IMR-90 (cell line): ENCODE results near the gene TIGAR. TPM values are rescaled to one million over a fixed set of nuclear protein-coding genes. Genes with fewer than 3 reads are reported as not detected.
A peak's percentile ranks its signal among the peaks of the same experiment; 100 is the strongest.

ENCODE experiments used
- ATAC-seq: fragments of 200-7000 bp; cut with Tn5 transposase; 2 replicates; pipeline ENCODE4 v1.9.1; 2020; ENCODE audit warnings: low read depth, mild to moderate bottlenecking, moderate library complexity
- BruUV-seq: library from RNA; stranded (reverse); fragments of 400-500 nt; replicated peaks from 2 replicates; lab custom pipeline; 2021; lab: Mats Ljungman, UMichigan
- CTCF ChIA-PET: fragments of 300-600 bp; formaldehyde crosslinking; extraction: SDS; loops from one replicate; lab custom pipeline; 2021; ENCODE audit warnings: antibody characterized with exemption; lab: Yijun Ruan, JAX
- POLR2A ChIA-PET: fragments of 300-600 bp; sonication (Branson Sonifier 250); formaldehyde crosslinking; loops from one replicate; lab custom pipeline; 2022; ENCODE audit warnings: antibody characterized with exemption; ENCODE audit not compliant: unreplicated experiment; lab: Charles Lee
- DNase-seq: peaks from one replicate; pipeline ENCODE4 v3.0.0; 2013
- H2AFZ ChIP-seq: replicated peaks from 2 replicates; pipeline ENCODE3; 2013; ENCODE audit warnings: low read length, mild to moderate bottlenecking; ENCODE audit not compliant: poor library complexity
- H2AK5ac ChIP-seq: 2 replicates; pipeline ENCODE4 v1.6.1; 2013; ENCODE audit warnings: low read depth, low read length, inconsistent platforms
- H2AK9ac ChIP-seq: replicated peaks from 2 replicates; pipeline ENCODE3; 2013; ENCODE audit warnings: mild to moderate bottlenecking, low read depth, low read length, moderate library complexity; ENCODE audit not compliant: poor library complexity
- H2BK120ac ChIP-seq: 2 replicates; pipeline ENCODE4 v1.6.1; 2013; ENCODE audit warnings: low read depth, low read length, inconsistent platforms
- H2BK15ac ChIP-seq: 3 replicates; pipeline ENCODE4 v1.6.1; 2013; ENCODE audit warnings: low read depth, low read length, inconsistent platforms
- H2BK20ac ChIP-seq: 2 replicates; pipeline ENCODE4 v1.6.1; 2013; ENCODE audit warnings: low read depth, mild to moderate bottlenecking, inconsistent platforms, low read length, moderate library complexity
- H2BK5ac ChIP-seq: 2 replicates; pipeline ENCODE4 v1.6.1; 2013; ENCODE audit warnings: mild to moderate bottlenecking, low read depth, low read length, inconsistent platforms; ENCODE audit not compliant: poor library complexity, severe bottlenecking
- H3K14ac ChIP-seq: replicated peaks from 2 replicates; pipeline ENCODE4 v1.6.1; 2013; ENCODE audit warnings: low read depth, low read length, inconsistent platforms
- H3K18ac ChIP-seq: 2 replicates; pipeline ENCODE4 v1.6.1; 2013; ENCODE audit warnings: low read depth, low read length, control low read depth
- H3K23ac ChIP-seq: 2 replicates; pipeline ENCODE4 v1.6.1; 2013; ENCODE audit warnings: low read depth, low read length, inconsistent platforms
- H3K27ac ChIP-seq: 2 replicates; pipeline ENCODE4 v1.5.1; 2013; ENCODE audit warnings: mild to moderate bottlenecking, control low read depth, low read length; ENCODE audit not compliant: insufficient read depth
- H3K27me3 ChIP-seq: 2 replicates; pipeline ENCODE4 v1.6.1; 2013; ENCODE audit warnings: low read length; ENCODE audit not compliant: control insufficient read depth, insufficient read depth
- H3K36me3 ChIP-seq: 2 replicates; pipeline ENCODE4 v1.6.1; 2013; ENCODE audit warnings: low read length, mixed read lengths; ENCODE audit not compliant: control insufficient read depth, insufficient read depth
- H3K4ac ChIP-seq: 2 replicates; pipeline ENCODE4 v1.6.1; 2013; ENCODE audit warnings: low read depth, low read length, inconsistent platforms
- H3K4me1 ChIP-seq: 2 replicates; pipeline ENCODE4 v1.6.1; 2013; ENCODE audit warnings: low read length, mixed read lengths; ENCODE audit not compliant: control insufficient read depth, insufficient read depth
- H3K4me2 ChIP-seq: 2 replicates; pipeline ENCODE4 v1.6.1; 2013; ENCODE audit warnings: low read depth, mild to moderate bottlenecking, control low read depth, low read length, moderate library complexity
- H3K4me3 ChIP-seq: 2 replicates; pipeline ENCODE4 v1.5.1; 2013; ENCODE audit warnings: low read depth, mild to moderate bottlenecking, control low read depth, low read length, moderate library complexity; ENCODE audit not compliant: insufficient read depth
- H3K56ac ChIP-seq: 2 replicates; pipeline ENCODE4 v1.6.1; 2013; ENCODE audit warnings: low read length, inconsistent platforms; ENCODE audit not compliant: insufficient read depth; ENCODE audit errors: extremely low read depth
- H3K79me1 ChIP-seq, 2 experiments: 2 replicates each; pipeline ENCODE4 v1.6.1; 2013; ENCODE audit warnings: low read length in 2 of 2, inconsistent platforms in 1 of 2, low read depth in 1 of 2
- H3K9ac ChIP-seq: 2 replicates; pipeline ENCODE4 v1.6.1; 2013; ENCODE audit warnings: low read depth, low read length, control low read depth
- H3K9me1 ChIP-seq: 2 replicates; pipeline ENCODE4 v1.6.1; 2013; ENCODE audit warnings: low read length, inconsistent platforms; ENCODE audit not compliant: insufficient read depth
- H3K9me3 ChIP-seq: 2 replicates; pipeline ENCODE4 v1.6.1; 2013; ENCODE audit warnings: low read length; ENCODE audit not compliant: control insufficient read depth, insufficient read depth
- H4K20me1 ChIP-seq: 2 replicates; pipeline ENCODE4 v1.6.1; 2013; ENCODE audit warnings: low read length, inconsistent platforms; ENCODE audit not compliant: insufficient read depth
- H4K5ac ChIP-seq: 2 replicates; pipeline ENCODE4 v1.6.1; 2013; ENCODE audit warnings: mild to moderate bottlenecking, low read depth, low read length, control low read depth
- H4K8ac ChIP-seq, 2 experiments: 2 replicates each; pipeline ENCODE4 v1.6.1; 2013; ENCODE audit warnings: low read depth in 2 of 2, low read length in 2 of 2, control low read depth in 1 of 2, inconsistent platforms in 1 of 2
- H4K91ac ChIP-seq: 2 replicates; pipeline ENCODE4 v1.6.1; 2013; ENCODE audit warnings: low read depth, low read length, inconsistent platforms; ENCODE audit not compliant: insufficient read depth
- CTCF ChIP-seq: conservative IDR thresholded peaks from 2 replicates; pipeline ENCODE4 v1.5.1; 2012; ENCODE audit warnings: mild to moderate bottlenecking, low read depth, low read length, improper control_type of control experiment
- MAZ ChIP-seq: IDR thresholded peaks from 2 replicates; pipeline ENCODE4 v1.6.1; 2012; ENCODE audit warnings: low read depth, mild to moderate bottlenecking, low read length, improper control_type of control experiment, moderate library complexity, borderline replicate concordance
- RAD21 ChIP-seq: IDR thresholded peaks from 2 replicates; pipeline ENCODE4 v1.6.1; 2012; ENCODE audit warnings: low read length, improper control_type of control experiment
- SMC3 ChIP-seq: fragments of 150-350 bp; IDR thresholded peaks from 2 replicates; pipeline ENCODE4 v1.6.1; 2016; ENCODE audit warnings: low read depth, mild to moderate bottlenecking, antibody characterized with exemption, low read length, moderate library complexity
- WGBS, 2 experiments: methylation state at CpG; one replicate each; pipeline versions ENCODE4 v1.1.5 to v1.1.7; 2013; ENCODE audit warnings: missing lambda C conversion rate in 2 of 2; ENCODE audit not compliant: insufficient read length in 1 of 2; ENCODE audit errors: extremely low coverage in 2 of 2; 5-methylcytosine and 5-hydroxymethylcytosine counted together
- dilution Hi-C: fragments of 300-500 bp; cut with HindIII; formaldehyde crosslinking; loops from one replicate; pipeline ENCODE4 v1.14.3; 2018; ENCODE audit warnings: low sequenced_read_pairs; ENCODE audit not compliant: unreplicated experiment
- in situ Hi-C: fragments of 300-500 bp; cut with MboI; formaldehyde crosslinking; loops from 3 replicates; pipeline ENCODE4 v1.14.3; 2019; ENCODE audit warnings: low sequenced_read_pairs, inconsistent platforms, mixed read lengths
- intact Hi-C: fragments of 100-400 bp; cut with micrococcal nuclease; formaldehyde crosslinking; loops from 2 replicates; pipeline ENCODE4 v1.10.0; 2022
- polyA plus RNA-seq, 3 experiments: library from polyadenylated mRNA; depleted of rRNA; stranded (reverse); fragments of >200 nt; gene quantifications; 2 replicates each; pipeline ENCODE4 v1.2.3, GENCODE V29; 2012; ENCODE audit warnings: low replicate concordance in 1 of 3
- total RNA-seq: library from RNA; depleted of rRNA; stranded (reverse); fragments of >200 nt; gene quantifications from 2 replicates; pipeline ENCODE4 v1.2.3, GENCODE V29; 2012

TIGAR gene
- total and polyA plus RNA-seq, 2 of the 4 experiments (the other 2 are of a cell fraction): 7.3 to 13.7 TPM

GRCh38 chr12:4307593-4308333 is 13.2 kb upstream of the TIGAR start:
- in situ Hi-C loops: loop anchor here (5.0 kb wide), 1 partner anchor 225 kb away; no protein-coding TSS in a partner anchor
- no TSS peak for BruUV-seq
- POLR2A ChIA-PET: no interaction called here

More at GRCh38 chr12:4307593-4308333, 13.2 kb upstream of the TIGAR start:
- 46% methylated on average over 13 of the region's 25 CpGs; no CpG with 5 or more reads in 1 of the 2 experiments for WGBS, 2 experiments
- no peak overlapping the region for H2BK5ac ChIP-seq
- no peak overlapping the region for H3K23ac ChIP-seq
- no peak overlapping the region for H3K27ac ChIP-seq
- H3K9me1 ChIP-seq: no peaks in the 10 kb centered on the region
- peak overlapping the region; percentile 78 for H2AK9ac ChIP-seq
- no peaks in the 10 kb centered on the region for H4K20me1 ChIP-seq
- H3K18ac ChIP-seq: no peak overlapping the region
- no peak overlapping the region for H3K56ac ChIP-seq
- no peak overlapping the region for H3K4me3 ChIP-seq
- no peak overlapping the region for H4K5ac ChIP-seq
- peak; percentile 63 for TF ChIP-seq SMC3
- TF ChIP-seq MAZ: no peak
- TF ChIP-seq CTCF: peak; percentile 76
- TF ChIP-seq RAD21: peak; percentile 78
- no peak overlapping the region for H3K14ac ChIP-seq
- H2BK15ac ChIP-seq: no peak overlapping the region
- ATAC-seq (peak; percentile 99), DNase-seq (peak; percentile 79)
- no peak overlapping the region for H2BK20ac ChIP-seq
- H3K4ac ChIP-seq: no peak overlapping the region
- peak overlapping the region; percentile 54 for H3K4me2 ChIP-seq
- no peak overlapping the region for H2AK5ac ChIP-seq
- H3K27me3 ChIP-seq: peaks cover 12% of the 10 kb centered on the region
- no peaks in the 10 kb centered on the region for H3K79me1 ChIP-seq
- intact Hi-C loops (loop anchor here (1.0 to 2.0 kb wide), 3 partner anchors 113 to 453 kb away; no protein-coding TSS in a partner anchor), dilution Hi-C loops (no loop called here)
- no peak overlapping the region for H4K8ac ChIP-seq
- H3K4me1 ChIP-seq: no peaks in the 10 kb centered on the region
- no peak overlapping the region for H2BK120ac ChIP-seq
- H2AFZ ChIP-seq: peak overlapping the region; percentile 82
- H3K9me3 ChIP-seq: no peaks in the 10 kb centered on the region
- H3K9ac ChIP-seq: no peak overlapping the region
- CTCF ChIA-PET: interaction anchor here (0.6 to 0.8 kb wide), 2 partner anchors 423 to 527 kb away, joined by 3 read pairs; no protein-coding TSS in a partner anchor
- H4K91ac ChIP-seq: no peak overlapping the region
- H3K36me3 ChIP-seq: no peaks in the 10 kb centered on the region
